Measurements from ENCODE around the gene CPE.

DNA sequence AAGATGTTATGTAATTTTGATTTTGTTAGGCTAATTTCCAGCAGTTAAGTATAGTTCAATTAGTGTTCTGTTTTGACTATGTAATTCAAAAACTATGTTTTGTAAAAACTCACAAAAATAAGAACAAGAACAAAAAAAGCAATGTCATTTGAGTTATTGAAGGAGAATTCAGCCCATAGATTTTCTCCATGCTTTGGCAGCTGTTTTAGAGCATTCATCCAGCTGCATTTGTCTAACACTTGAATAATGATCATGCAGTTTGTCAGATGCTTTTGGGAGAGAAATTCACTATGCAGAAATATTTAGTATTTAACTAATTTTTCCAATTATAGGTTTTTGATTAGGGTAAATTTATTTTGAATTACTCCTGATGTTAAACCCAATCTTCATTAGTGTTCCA, 14.2 kb downstream of the CPE start:
- TF ChIP-seq POLR2A (IDR thresholded peaks at IDR 0.05) = no peak
- TF ChIP-seq, protein P1, sequence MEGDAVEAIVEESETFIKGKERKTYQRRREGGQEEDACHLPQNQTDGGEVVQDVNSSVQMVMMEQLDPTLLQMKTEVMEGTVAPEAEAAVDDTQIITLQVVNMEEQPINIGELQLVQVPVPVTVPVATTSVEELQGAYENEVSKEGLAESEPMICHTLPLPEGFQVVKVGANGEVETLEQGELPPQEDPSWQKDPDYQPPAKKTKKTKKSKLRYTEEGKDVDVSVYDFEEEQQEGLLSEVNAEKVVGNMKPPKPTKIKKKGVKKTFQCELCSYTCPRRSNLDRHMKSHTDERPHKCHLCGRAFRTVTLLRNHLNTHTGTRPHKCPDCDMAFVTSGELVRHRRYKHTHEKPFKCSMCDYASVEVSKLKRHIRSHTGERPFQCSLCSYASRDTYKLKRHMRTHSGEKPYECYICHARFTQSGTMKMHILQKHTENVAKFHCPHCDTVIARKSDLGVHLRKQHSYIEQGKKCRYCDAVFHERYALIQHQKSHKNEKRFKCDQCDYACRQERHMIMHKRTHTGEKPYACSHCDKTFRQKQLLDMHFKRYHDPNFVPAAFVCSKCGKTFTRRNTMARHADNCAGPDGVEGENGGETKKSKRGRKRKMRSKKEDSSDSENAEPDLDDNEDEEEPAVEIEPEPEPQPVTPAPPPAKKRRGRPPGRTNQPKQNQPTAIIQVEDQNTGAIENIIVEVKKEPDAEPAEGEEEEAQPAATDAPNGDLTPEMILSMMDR (IDR thresholded peaks at IDR 0.05) = no peak

All from body of pancreas (tissue), 4 donors.